ENCODE results near the gene PHEX. TPM values are rescaled to one million over a fixed set of nuclear protein-coding genes. Genes with fewer than 3 reads are reported as not detected.

PHEX gene
- total RNA-seq, 2 donors from 2014 or later, result 0.56 TPM; not detected in 1

DNA sequence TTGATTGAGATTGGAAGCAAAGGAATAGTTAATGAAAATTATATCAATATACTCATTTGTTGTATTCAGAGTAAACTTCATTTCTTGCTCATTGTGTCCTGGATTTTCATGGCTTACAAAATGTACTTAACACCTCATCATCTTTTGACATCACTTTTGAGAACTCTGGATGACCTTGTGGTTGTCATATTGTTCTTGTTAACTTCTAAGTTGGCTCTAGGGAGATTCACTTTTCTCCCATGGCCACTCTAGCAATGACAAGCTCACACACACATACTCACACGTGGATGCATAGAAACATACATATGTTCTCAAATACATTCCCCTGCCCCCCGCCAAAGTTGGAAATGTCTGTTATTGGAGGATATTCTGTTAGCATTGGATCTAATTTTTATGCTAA lies 15.3 kb downstream of the PHEX start:
- Histone ChIP-seq H3K27ac (no peak overlapping the region), H3K4me1 (no peaks in the 10 kb centered on the region), H3K36me3 (no peaks in the 10 kb centered on the region), H3K27me3 (no peaks in the 10 kb centered on the region), H3K9me3 (no peaks in the 10 kb centered on the region), H3K4me3 (no peak overlapping the region), H3K9ac (ENCODE audit: low read depth in 2 of 2, low read length in 2 of 2) (no peak overlapping the region)
- DNase-seq, result no peak
- intact Hi-C loops (cut with DNase I), result no loop called here
- TF ChIP-seq, protein P1, sequence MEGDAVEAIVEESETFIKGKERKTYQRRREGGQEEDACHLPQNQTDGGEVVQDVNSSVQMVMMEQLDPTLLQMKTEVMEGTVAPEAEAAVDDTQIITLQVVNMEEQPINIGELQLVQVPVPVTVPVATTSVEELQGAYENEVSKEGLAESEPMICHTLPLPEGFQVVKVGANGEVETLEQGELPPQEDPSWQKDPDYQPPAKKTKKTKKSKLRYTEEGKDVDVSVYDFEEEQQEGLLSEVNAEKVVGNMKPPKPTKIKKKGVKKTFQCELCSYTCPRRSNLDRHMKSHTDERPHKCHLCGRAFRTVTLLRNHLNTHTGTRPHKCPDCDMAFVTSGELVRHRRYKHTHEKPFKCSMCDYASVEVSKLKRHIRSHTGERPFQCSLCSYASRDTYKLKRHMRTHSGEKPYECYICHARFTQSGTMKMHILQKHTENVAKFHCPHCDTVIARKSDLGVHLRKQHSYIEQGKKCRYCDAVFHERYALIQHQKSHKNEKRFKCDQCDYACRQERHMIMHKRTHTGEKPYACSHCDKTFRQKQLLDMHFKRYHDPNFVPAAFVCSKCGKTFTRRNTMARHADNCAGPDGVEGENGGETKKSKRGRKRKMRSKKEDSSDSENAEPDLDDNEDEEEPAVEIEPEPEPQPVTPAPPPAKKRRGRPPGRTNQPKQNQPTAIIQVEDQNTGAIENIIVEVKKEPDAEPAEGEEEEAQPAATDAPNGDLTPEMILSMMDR (IDR thresholded peaks at IDR 0.05), result no peak

DNA sequence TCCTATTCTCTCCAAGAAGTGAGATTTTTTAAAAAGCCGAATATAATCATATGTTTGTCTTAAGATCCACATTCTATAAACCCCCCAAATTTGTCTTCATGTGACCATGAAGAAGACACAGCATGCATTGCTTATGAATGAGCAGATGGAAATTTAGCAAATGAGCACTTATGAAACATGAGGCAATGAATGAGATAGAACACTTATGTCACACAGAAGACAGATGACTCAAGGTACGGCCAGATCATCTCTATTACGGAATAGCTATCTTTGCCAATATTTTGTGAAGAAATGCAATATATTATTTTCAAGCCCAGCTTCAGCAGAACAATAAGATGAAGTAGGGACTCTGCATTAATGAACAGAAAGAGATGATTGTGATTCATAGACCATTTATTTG lies 21.4 kb downstream of the PHEX start:
- intact Hi-C loops (cut with DNase I), result no loop called here
- H3K27me3 ChIP-seq, result no peaks in the 10 kb centered on the region
- H3K27ac ChIP-seq, result no peak overlapping the region
- TF ChIP-seq, protein P1 (IDR thresholded peaks at IDR 0.05), result no peak
- H3K36me3 ChIP-seq, result no peaks in the 10 kb centered on the region
- no peaks in the 10 kb centered on the region for H3K9me3 ChIP-seq
- DNase-seq, result no peak
- H3K4me3 ChIP-seq, result no peak overlapping the region
- H3K4me1 ChIP-seq, result no peaks in the 10 kb centered on the region
- H3K9ac ChIP-seq (ENCODE audit: low read depth in 2 of 2, low read length in 2 of 2), result no peak overlapping the region

DNA sequence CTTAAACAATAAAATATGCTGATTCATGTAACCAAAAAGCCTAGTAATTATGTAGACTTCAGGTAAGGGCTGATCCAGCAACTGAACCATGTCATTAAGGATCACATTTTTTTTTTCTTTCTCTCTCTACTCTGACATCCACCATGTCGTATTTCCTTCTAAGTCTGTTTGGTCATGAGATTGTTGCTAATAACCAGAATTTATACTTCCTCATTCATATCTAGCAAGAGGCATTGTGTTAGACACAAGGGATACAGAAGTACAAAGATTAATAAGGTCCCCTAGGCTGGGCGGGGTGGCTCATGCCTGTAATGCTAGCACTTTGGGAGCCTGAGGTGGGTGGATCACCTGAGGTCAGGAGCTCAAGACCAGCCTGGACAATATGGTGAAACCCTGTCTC lies 24.1 kb downstream of the PHEX start:
- TF ChIP-seq, protein P1 (IDR thresholded peaks at IDR 0.05), result no peak
- intact Hi-C loops (cut with DNase I), result no loop called here
- Histone ChIP-seq H3K4me1 (no peaks in the 10 kb centered on the region), H3K9me3 (no peaks in the 10 kb centered on the region), H3K27ac (no peak overlapping the region), H3K9ac (ENCODE audit: low read depth in 2 of 2, low read length in 2 of 2) (no peak overlapping the region), H3K4me3 (no peak overlapping the region), H3K36me3 (no peaks in the 10 kb centered on the region), H3K27me3 (no peaks in the 10 kb centered on the region)
- DNase-seq, result no peak

DNA sequence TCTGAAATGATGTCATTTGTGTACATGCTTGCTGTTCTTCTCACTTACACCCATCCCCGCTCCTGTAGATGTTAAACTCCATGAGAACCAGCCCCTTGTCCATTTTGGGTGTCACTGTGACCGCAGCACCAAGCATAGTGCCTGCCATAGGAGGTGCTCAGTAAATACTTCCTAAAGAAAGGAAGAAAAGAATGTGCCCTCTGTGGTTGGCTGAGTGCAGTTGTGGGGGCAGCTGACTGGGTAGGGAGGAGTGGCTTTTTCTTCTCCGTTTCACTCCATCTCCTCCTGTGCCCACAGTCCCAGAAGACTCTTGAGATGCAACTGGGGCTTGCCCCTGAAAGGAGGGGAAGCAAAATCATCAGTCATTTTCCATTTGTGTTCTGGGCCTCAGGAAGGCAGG lies 25.5 kb downstream of the PHEX start:
- H3K9ac ChIP-seq (ENCODE audit: low read depth in 2 of 2, low read length in 2 of 2), result no peak overlapping the region
- TF ChIP-seq, protein P1 (IDR thresholded peaks at IDR 0.05), result no peak
- H3K27ac ChIP-seq, result no peak overlapping the region
- no peaks in the 10 kb centered on the region for H3K9me3 ChIP-seq
- DNase-seq, result no peak
- no peaks in the 10 kb centered on the region for H3K4me1 ChIP-seq
- intact Hi-C loops (cut with DNase I), result no loop called here
- no peaks in the 10 kb centered on the region for H3K36me3 ChIP-seq
- H3K4me3 ChIP-seq, result no peak overlapping the region
- no peaks in the 10 kb centered on the region for H3K27me3 ChIP-seq

DNA sequence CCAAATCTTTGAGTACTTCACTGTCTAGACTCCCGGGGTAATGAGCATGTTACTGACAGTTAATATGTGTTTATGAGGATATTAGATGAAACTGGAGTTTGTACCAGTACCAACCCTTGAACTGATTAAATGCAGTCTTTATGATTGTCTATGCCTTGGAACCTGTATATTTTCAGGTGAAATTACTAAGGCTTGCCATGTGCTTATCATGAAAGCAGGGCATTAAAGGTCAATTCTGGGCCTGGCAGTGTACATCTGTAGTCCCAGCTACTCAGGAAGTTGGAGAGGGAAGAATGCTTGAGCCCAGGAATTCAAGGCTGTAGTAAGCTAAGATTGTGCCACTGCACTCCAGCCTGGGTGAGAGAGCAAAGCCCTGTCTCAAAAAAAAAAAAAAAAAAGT lies 27.6 kb downstream of the PHEX start:
- no peak overlapping the region for H3K9ac ChIP-seq (ENCODE audit: low read depth in 2 of 2, low read length in 2 of 2)

More for the DNA sequence above, 27.6 kb downstream of the PHEX start:
- intact Hi-C loops (cut with DNase I), result no loop called here
- Histone ChIP-seq H3K4me1 (no peaks in the 10 kb centered on the region), H3K27me3 (no peaks in the 10 kb centered on the region), H3K36me3 (no peaks in the 10 kb centered on the region), H3K27ac (no peak overlapping the region), H3K4me3 (no peak overlapping the region), H3K9me3 (no peaks in the 10 kb centered on the region)
- DNase-seq, result no peak
- TF ChIP-seq, protein P1 (IDR thresholded peaks at IDR 0.05), result no peak
